ENCODE data around the gene FANCI.

The FANCI gene

DNA sequence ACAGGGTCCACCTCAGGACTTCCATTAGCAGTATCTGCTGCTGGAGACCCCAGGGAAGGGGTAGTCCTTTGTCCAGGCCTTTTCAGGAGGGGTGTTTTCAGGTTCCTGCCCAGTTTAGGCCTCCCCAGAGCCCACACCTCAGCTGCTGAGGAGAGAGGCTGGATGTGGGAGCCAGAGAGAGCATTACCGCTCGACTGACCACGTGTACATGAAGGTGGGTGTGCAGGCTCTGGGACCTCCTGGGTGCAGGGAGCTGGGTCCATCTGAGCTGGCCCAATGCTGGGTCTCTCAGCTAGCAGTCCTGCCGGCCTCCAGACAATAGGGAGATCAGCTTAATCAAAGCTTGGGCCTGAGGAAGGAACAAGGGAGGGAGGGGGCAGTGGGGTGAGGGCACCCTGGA is 120.0 kb downstream of the FANCI start:
- no peak for DNase-seq

DNA sequence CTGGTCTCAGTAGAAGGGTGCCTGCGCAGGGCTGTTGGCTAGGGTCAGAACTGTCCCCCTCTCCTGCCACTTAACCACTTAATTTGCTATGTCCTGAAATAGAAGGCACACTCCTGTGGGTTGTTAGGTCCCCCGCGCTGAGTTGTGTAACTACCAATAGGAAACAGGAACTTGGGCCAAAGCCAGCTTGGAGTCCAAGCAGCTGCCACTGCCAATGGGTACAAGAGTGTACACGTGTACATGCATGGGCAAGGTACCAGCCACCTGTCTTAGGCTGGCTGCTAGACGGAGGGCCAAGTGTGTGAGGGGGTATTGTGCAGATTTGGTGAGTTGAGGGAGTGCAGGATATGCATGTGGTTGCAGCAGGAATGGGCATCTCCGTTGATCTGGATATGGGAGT is 120.6 kb downstream of the FANCI start:
- no peak for DNase-seq

DNA sequence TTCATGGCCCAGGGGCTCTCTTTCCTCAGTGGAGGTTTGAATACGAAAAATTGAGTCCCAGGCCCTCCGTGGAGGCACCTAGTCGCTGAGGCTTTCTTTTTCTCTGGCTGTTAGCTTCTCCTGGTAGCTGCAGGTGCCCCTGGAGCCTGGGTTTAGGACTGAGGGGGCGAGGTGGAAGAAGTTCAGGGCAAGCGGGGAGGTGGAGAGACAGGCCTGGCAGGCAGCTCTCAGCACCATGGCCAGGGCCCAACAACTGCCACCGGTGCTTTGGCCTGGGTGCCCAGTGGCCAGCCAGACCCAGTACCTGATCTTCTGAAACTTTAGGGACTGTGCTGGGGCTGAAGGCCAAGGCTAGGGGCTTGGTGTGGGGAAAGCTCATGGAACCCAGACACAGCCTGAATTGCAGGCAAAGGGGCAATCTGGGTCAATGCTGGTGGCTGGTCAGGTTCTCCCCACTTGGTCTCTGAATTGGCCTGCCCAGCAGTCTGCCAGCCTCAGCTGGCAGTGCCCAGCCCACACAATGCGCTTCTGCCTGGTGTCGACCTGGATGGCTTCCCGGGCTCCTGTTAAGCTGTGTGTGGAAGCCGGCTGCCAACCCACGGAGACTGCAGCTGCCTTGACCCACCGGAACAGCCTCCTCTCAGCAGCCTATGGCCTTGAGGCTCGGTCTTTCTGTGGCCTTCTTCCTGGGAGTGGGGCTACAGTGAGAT is 121.1 kb downstream of the FANCI start:
- no peak for DNase-seq

DNA sequence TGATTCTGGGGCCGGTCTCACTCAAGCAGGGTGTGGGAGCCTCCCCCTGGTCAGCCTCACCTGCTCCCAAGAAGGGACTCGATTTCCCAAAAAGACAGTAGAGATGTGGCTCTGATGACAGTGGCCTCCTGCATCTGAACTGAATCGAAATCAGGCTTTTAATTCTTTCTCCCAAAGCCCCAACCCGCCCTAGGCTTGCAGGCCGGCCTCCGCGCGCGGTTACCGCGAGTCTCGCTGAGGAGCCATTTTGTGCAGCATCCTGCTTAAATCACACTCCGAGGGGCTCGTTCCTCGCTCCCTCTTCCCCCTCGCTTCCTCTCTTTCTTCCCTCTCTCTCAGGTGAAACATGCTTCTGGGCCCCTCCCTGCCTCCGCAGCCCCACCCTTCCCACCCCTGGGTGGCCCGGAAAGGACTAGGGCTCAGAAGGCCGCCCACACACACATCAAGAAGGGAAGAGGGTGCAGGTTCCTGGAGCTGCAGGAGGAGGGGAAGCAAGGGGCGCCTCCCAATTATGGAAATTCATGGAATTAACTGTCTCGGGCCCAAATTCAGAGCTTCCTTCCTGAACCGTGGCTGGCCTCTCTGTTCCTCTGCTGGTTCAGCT is 121.8 kb downstream of the FANCI start:
- no peak for DNase-seq

Measured in CD4-positive, alpha-beta T cell treated with Interleukin-12 subunit alpha and Interleukin-12 subunit beta, for 1 hour (primary cell).